ENCODE results near the gene STOX2. TPM values are rescaled to one million over a fixed set of nuclear protein-coding genes. Genes with fewer than 3 reads are reported as not detected.

STOX2 gene
- total RNA-seq, 2 experiments from 2014 or later = not detected

DNA sequence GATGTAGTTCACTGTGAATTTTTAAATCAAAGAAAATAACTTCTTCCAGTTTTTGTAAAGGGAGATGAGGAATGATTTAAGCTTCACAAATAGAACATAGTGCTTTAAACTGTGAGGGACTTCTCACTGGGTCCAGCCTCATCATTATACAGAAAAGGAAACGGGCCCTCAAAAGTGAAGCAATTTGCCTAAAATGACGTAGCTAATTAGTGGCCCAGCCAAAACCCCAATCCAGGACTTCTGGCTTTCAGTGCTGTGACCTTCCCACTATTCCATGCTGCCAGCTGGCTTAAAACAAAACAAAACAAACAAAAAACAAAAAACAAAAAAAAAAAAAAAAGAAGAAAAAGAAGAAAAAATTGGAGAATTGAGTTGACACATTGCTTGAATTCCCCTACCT, 45.0 kb upstream of the STOX2 start:
- Mint-ChIP-seq H3K27ac (no peak overlapping the region), H3K4me1 (ENCODE audit: low read depth) (no peaks in the 10 kb centered on the region), H3K4me3 (no peak overlapping the region), H3K9me3 (no peaks in the 10 kb centered on the region), H3K36me3 (ENCODE audit: low read depth) (no peaks in the 10 kb centered on the region), H3K27me3 (peaks cover 10% of the 10 kb centered on the region)
- ATAC-seq = no peak
- POLR2A ChIA-PET = no interaction called here
- CTCF ChIA-PET = no interaction called here
- TF ChIP-seq, protein P1, sequence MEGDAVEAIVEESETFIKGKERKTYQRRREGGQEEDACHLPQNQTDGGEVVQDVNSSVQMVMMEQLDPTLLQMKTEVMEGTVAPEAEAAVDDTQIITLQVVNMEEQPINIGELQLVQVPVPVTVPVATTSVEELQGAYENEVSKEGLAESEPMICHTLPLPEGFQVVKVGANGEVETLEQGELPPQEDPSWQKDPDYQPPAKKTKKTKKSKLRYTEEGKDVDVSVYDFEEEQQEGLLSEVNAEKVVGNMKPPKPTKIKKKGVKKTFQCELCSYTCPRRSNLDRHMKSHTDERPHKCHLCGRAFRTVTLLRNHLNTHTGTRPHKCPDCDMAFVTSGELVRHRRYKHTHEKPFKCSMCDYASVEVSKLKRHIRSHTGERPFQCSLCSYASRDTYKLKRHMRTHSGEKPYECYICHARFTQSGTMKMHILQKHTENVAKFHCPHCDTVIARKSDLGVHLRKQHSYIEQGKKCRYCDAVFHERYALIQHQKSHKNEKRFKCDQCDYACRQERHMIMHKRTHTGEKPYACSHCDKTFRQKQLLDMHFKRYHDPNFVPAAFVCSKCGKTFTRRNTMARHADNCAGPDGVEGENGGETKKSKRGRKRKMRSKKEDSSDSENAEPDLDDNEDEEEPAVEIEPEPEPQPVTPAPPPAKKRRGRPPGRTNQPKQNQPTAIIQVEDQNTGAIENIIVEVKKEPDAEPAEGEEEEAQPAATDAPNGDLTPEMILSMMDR (IDR thresholded peaks at IDR 0.05) = no peak
- intact Hi-C loops (cut with micrococcal nuclease) = no loop called here
- no peak for DNase-seq

DNA sequence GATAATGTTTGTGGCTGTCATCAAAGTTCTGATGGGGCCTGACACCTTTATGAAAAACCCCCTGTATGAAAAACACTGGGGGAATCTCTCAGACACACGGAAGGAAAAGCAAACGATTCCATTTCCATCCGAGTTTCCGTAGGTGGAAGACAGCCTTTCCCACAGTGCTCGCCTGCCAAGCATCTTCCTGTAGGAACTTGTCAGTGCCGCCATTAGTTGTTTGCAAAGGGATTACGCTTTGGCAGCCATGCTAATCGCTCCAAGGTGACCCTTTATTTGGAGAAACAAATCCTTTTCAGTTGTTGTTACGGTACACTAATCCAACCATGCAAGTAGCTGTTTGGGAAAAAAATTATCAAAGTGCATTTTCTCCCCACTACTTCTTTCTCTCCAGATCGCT, 44.4 kb upstream of the STOX2 start:
- ChIA-PET CTCF (no interaction called here), POLR2A (no interaction called here)
- Mint-ChIP-seq H3K4me1 (ENCODE audit: low read depth) (no peaks in the 10 kb centered on the region), H3K27me3 (peaks cover 10% of the 10 kb centered on the region), H3K4me3 (no peak overlapping the region), H3K9me3 (no peaks in the 10 kb centered on the region), H3K36me3 (ENCODE audit: low read depth) (no peaks in the 10 kb centered on the region), H3K27ac (no peak overlapping the region)
- TF ChIP-seq, protein P1 (IDR thresholded peaks at IDR 0.05) = no peak
- intact Hi-C loops (cut with micrococcal nuclease) = no loop called here
- DNase-seq = no peak
- no peak for ATAC-seq

DNA sequence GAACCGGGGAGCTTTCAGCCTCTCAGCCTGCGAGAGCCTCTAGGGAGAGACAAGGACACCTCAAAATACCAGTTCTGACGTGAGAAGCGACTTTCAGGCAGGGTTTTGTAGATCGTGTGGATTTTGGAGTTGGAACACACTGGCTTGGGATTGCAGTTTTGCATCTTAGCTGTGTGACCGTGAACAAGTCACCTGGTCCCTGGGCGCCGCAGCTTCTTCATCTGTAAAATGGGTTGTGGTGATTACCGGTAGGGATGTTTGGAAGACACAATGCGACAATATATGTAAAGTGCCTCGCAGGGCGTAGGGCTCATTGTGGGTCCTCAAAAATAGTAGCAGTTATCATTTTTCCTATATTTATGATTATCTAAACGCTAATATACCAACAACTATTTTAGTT, 43.7 kb upstream of the STOX2 start:
- TF ChIP-seq, protein P1 (IDR thresholded peaks at IDR 0.05) = no peak
- H3K4me1 Mint-ChIP-seq (ENCODE audit: low read depth) = no peaks in the 10 kb centered on the region
- H3K36me3 Mint-ChIP-seq (ENCODE audit: low read depth) = no peaks in the 10 kb centered on the region
- CTCF ChIA-PET = no interaction called here
- H3K27ac Mint-ChIP-seq = no peak overlapping the region
- POLR2A ChIA-PET = no interaction called here
- DNase-seq = no peak
- peaks cover 10% of the 10 kb centered on the region for H3K27me3 Mint-ChIP-seq
- no peak for ATAC-seq
- H3K9me3 Mint-ChIP-seq = no peaks in the 10 kb centered on the region
- no peak overlapping the region for H3K4me3 Mint-ChIP-seq
- intact Hi-C loops (cut with micrococcal nuclease) = no loop called here

DNA sequence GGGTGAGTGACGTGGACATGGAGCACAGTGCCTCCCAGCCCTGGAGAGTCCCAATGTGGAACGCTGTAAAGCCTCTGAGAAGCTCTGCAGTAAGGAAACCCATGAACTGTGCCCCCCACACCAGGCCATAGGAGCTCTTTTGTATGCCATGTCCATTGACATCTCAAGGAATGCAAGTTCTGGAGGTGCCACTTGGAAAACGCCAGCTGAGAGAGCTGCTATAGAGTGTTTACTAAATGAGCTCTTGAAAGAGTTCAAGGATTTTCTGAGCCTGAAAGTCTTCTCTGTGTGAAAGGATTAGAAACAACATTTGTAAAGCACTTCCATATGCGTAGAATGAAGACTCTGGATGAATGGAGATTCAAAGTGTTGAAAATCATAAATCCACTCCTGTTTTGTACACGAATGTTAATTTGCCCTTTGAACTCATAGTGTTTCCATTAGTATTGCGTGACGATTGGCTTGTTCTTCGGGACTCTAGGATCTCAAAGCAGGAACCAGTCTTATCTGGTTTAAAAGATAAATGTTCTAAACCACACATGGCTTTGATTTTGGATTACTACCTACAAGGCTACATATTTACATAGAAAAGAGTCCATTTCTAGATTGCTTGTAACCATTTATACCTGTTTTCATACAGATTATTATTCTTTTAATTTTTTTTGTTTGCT, 41.8 kb upstream of the STOX2 start:
- ChIA-PET CTCF (no interaction called here), POLR2A (interaction anchor here (0.5 kb wide), 1 partner anchor 13 kb away, joined by 3 read pairs; no protein-coding TSS in a partner anchor)
- no peak for ATAC-seq
- Mint-ChIP-seq H3K36me3 (ENCODE audit: low read depth) (no peaks in the 10 kb centered on the region), H3K9me3 (no peaks in the 10 kb centered on the region), H3K27ac (no peak overlapping the region), H3K27me3 (peaks cover 5% of the 10 kb centered on the region), H3K4me1 (ENCODE audit: low read depth) (no peaks in the 10 kb centered on the region), H3K4me3 (no peak overlapping the region)
- no peak for DNase-seq
- intact Hi-C loops (cut with micrococcal nuclease) = no loop called here
- TF ChIP-seq, protein P1 (IDR thresholded peaks at IDR 0.05) = no peak

DNA sequence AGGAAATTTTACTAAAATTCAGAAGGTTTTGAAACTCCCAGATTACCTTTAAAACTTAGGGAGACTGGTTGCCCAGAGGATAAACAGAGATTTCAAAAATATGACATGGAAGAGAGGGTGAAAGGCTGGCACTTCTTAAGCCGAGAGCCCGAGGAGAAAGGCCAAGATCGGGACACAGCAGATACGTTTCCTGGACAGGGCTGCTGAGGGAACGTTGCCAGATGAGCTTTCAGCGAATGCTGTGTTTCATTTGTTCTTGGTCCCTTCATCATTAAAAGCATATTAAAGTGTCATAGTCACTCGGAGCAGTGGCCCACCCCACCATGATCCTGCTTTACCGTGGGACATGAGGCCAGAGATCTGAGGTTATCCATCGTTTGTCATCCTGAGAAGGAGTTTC, 37.9 kb upstream of the STOX2 start:
- POLR2A ChIA-PET = no interaction called here

More for the DNA sequence above, 37.9 kb upstream of the STOX2 start:
- Mint-ChIP-seq H3K27ac (no peak overlapping the region), H3K36me3 (ENCODE audit: low read depth) (no peaks in the 10 kb centered on the region), H3K4me3 (no peak overlapping the region), H3K27me3 (peaks cover 1% of the 10 kb centered on the region), H3K9me3 (no peaks in the 10 kb centered on the region), H3K4me1 (ENCODE audit: low read depth) (no peaks in the 10 kb centered on the region)
- CTCF ChIA-PET = no interaction called here
- DNase-seq (no peak), ATAC-seq (no peak)
- TF ChIP-seq, protein P1 (IDR thresholded peaks at IDR 0.05) = no peak
- intact Hi-C loops (cut with micrococcal nuclease) = no loop called here

Data from activated CD8-positive, alpha-beta T cell treated with anti-CD3 and anti-CD28 coated beads for 36 hours (primary cell).